Activated CD8-positive, alpha-beta memory T cell treated with anti-CD3 and anti-CD28 coated beads for 48 hours (primary cell): ENCODE results near the gene CTDNEP1.

ENCODE experiments used
- DNase-seq, 3 experiments: peaks; one replicate each; pipeline ENCODE4 v3.0.0-alpha.2; 2020; ENCODE audit warnings: low read depth in 2 of 3, low spot score in 2 of 3

CTDNEP1 gene

GRCh38 chr17:7280519-7281073 is 29.1 kb upstream of the CTDNEP1 start:
- DNase-seq, result peak; percentile 61 to 74 (median 69)

- DNase-seq, result no peak
Measured at GRCh38 chr17:7279448-7279847, 27.9 kb upstream of the CTDNEP1 start.

GRCh38 chr17:7266784-7267183 is 15.2 kb upstream of the CTDNEP1 start:
- DNase-seq, result no peak

GRCh38 chr17:7263801-7264078 is 12.2 kb upstream of the CTDNEP1 start:
- no peak for DNase-seq

- no peak for DNase-seq
Measured at GRCh38 chr17:7262935-7263800, 11.6 kb upstream of the CTDNEP1 start.

- no peak for DNase-seq
Measured at GRCh38 chr17:7262192-7262934, 10.8 kb upstream of the CTDNEP1 start, which contains the start of gene CLDN7. TSS of gene CLDN7 (minus strand) at chr17:7262478. CDS start at chr17:7262043, 435 bp downstream.

GRCh38 chr17:7261379-7262191 is 10.1 kb upstream of the CTDNEP1 start:
- DNase-seq, result no peak

- no peak for DNase-seq
Measured at GRCh38 chr17:7260651-7261378, 9.3 kb upstream of the CTDNEP1 start.

GRCh38 chr17:7260151-7260550 is 8.6 kb upstream of the CTDNEP1 start:
- DNase-seq, result no peak

GRCh38 chr17:7259555-7259889 is 8.0 kb upstream of the CTDNEP1 start:
- no peak for DNase-seq

- no peak for DNase-seq
Measured at GRCh38 chr17:7258731-7259554, 7.4 kb upstream of the CTDNEP1 start.

- DNase-seq, result no peak
Measured at GRCh38 chr17:7256766-7257456, 5.4 kb upstream of the CTDNEP1 start.

GRCh38 chr17:7254511-7254910 is 3.0 kb upstream of the CTDNEP1 start:
- DNase-seq, result no peak

GRCh38 chr17:7253082-7253481 is 1.5 kb upstream of the CTDNEP1 start:
- no peak for DNase-seq

GRCh38 chr17:7252176-7253043 is 876 bp upstream of the CTDNEP1 start, which contains the start of gene ELP5:
TSS of gene ELP5 (plus strand) at chr17:7252215. CDS start at chr17:7252551, 336 bp downstream.
- DNase-seq, result peak; percentile 93 to 100 (median 97)

- no peak for DNase-seq
Measured at GRCh38 chr17:7250695-7251627, 573 bp downstream of the CTDNEP1 start.

GRCh38 chr17:7249830-7250229 is 1.7 kb downstream of the CTDNEP1 start:
- DNase-seq, result no peak
